Measurements from ENCODE around the gene ZNF410. TPM values are rescaled to one million over a fixed set of nuclear protein-coding genes. Genes with fewer than 3 reads are reported as not detected.
A peak's percentile ranks its signal among the peaks of the same experiment; 100 is the strongest.

ZNF410 gene
- total and polyA plus RNA-seq, 2 of the 13 experiments (the other 11 are each of a cell fraction or from before 2014, with no cell fraction given) = 19.2 to 44.3 TPM

- TF ChIP-seq, protein P1, sequence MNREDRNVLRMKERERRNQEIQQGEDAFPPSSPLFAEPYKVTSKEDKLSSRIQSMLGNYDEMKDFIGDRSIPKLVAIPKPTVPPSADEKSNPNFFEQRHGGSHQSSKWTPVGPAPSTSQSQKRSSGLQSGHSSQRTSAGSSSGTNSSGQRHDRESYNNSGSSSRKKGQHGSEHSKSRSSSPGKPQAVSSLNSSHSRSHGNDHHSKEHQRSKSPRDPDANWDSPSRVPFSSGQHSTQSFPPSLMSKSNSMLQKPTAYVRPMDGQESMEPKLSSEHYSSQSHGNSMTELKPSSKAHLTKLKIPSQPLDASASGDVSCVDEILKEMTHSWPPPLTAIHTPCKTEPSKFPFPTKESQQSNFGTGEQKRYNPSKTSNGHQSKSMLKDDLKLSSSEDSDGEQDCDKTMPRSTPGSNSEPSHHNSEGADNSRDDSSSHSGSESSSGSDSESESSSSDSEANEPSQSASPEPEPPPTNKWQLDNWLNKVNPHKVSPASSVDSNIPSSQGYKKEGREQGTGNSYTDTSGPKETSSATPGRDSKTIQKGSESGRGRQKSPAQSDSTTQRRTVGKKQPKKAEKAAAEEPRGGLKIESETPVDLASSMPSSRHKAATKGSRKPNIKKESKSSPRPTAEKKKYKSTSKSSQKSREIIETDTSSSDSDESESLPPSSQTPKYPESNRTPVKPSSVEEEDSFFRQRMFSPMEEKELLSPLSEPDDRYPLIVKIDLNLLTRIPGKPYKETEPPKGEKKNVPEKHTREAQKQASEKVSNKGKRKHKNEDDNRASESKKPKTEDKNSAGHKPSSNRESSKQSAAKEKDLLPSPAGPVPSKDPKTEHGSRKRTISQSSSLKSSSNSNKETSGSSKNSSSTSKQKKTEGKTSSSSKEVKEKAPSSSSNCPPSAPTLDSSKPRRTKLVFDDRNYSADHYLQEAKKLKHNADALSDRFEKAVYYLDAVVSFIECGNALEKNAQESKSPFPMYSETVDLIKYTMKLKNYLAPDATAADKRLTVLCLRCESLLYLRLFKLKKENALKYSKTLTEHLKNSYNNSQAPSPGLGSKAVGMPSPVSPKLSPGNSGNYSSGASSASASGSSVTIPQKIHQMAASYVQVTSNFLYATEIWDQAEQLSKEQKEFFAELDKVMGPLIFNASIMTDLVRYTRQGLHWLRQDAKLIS (CRISPR knock-in tag; IDR thresholded peaks at IDR 0.05) = no peak
- peak; percentile 85; the same call in 1 of the 2 replicates for TF ChIP-seq SATB2 (CRISPR knock-in tag; IDR thresholded peaks at IDR 0.05)
- TF ChIP-seq ZBTB7A (CRISPR knock-in tag; IDR thresholded peaks at IDR 0.05) = peak; percentile 28; the same call in 1 of the 2 replicates
- no peak; the same call in 1 of the 2 replicates for TF ChIP-seq ZNF839 (CRISPR knock-in tag; IDR thresholded peaks at IDR 0.05; ENCODE audit: borderline replicate concordance)
- TF ChIP-seq SMAD9 (CRISPR knock-in tag; IDR thresholded peaks at IDR 0.05) = 0 out of 2 replicates have a peak, but pooled peaks have one; percentile 44
- no peak for TF ChIP-seq PAWR (CRISPR knock-in tag; IDR thresholded peaks at IDR 0.05; ENCODE audit: borderline replicate concordance)
- TF ChIP-seq TAF1 (CRISPR knock-in tag; IDR thresholded peaks at IDR 0.05) = peak; percentile 85
- TF ChIP-seq ZNF550 (CRISPR knock-in tag; IDR thresholded peaks at IDR 0.05; ENCODE audit: borderline replicate concordance) = no peak
- peak; percentile 60; the same call in 1 of the 2 replicates for TF ChIP-seq BCL6 (CRISPR knock-in tag; IDR thresholded peaks at IDR 0.05)
- TF ChIP-seq, protein P2, sequence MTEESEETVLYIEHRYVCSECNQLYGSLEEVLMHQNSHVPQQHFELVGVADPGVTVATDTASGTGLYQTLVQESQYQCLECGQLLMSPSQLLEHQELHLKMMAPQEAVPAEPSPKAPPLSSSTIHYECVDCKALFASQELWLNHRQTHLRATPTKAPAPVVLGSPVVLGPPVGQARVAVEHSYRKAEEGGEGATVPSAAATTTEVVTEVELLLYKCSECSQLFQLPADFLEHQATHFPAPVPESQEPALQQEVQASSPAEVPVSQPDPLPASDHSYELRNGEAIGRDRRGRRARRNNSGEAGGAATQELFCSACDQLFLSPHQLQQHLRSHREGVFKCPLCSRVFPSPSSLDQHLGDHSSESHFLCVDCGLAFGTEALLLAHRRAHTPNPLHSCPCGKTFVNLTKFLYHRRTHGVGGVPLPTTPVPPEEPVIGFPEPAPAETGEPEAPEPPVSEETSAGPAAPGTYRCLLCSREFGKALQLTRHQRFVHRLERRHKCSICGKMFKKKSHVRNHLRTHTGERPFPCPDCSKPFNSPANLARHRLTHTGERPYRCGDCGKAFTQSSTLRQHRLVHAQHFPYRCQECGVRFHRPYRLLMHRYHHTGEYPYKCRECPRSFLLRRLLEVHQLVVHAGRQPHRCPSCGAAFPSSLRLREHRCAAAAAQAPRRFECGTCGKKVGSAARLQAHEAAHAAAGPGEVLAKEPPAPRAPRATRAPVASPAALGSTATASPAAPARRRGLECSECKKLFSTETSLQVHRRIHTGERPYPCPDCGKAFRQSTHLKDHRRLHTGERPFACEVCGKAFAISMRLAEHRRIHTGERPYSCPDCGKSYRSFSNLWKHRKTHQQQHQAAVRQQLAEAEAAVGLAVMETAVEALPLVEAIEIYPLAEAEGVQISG (CRISPR knock-in tag; IDR thresholded peaks at IDR 0.05) = peak; percentile 94
- 0 out of 2 replicates have a peak, but pooled peaks have one; percentile 12 for TF ChIP-seq ZNF629 (CRISPR knock-in tag; conservative IDR thresholded peaks at IDR 0.05)
- TF ChIP-seq, protein P3, sequence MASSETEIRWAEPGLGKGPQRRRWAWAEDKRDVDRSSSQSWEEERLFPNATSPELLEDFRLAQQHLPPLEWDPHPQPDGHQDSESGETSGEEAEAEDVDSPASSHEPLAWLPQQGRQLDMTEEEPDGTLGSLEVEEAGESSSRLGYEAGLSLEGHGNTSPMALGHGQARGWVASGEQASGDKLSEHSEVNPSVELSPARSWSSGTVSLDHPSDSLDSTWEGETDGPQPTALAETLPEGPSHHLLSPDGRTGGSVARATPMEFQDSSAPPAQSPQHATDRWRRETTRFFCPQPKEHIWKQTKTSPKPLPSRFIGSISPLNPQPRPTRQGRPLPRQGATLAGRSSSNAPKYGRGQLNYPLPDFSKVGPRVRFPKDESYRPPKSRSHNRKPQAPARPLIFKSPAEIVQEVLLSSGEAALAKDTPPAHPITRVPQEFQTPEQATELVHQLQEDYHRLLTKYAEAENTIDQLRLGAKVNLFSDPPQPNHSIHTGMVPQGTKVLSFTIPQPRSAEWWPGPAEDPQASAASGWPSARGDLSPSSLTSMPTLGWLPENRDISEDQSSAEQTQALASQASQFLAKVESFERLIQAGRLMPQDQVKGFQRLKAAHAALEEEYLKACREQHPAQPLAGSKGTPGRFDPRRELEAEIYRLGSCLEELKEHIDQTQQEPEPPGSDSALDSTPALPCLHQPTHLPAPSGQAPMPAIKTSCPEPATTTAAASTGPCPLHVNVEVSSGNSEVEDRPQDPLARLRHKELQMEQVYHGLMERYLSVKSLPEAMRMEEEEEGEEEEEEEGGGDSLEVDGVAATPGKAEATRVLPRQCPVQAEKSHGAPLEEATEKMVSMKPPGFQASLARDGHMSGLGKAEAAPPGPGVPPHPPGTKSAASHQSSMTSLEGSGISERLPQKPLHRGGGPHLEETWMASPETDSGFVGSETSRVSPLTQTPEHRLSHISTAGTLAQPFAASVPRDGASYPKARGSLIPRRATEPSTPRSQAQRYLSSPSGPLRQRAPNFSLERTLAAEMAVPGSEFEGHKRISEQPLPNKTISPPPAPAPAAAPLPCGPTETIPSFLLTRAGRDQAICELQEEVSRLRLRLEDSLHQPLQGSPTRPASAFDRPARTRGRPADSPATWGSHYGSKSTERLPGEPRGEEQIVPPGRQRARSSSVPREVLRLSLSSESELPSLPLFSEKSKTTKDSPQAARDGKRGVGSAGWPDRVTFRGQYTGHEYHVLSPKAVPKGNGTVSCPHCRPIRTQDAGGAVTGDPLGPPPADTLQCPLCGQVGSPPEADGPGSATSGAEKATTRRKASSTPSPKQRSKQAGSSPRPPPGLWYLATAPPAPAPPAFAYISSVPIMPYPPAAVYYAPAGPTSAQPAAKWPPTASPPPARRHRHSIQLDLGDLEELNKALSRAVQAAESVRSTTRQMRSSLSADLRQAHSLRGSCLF (CRISPR knock-in tag; IDR thresholded peaks at IDR 0.05; ENCODE audit: borderline replicate concordance) = peak; percentile 25; the same call in 1 of the 2 replicates
These were observed at the start of gene ZNF410 (continued) for GRCh38 chr14:73886449-73887317.

Measured in HepG2 (cell line).